Ramos (cell line): Measurements from ENCODE around the gene EEF1A2.

Source experiments
- in situ Hi-C: fragments of 300-500 bp; cut with MboI; formaldehyde crosslinking; loops from one replicate; pipeline ENCODE4 v1.14.3; 2022; ENCODE audit warnings: low sequenced_read_pairs; ENCODE audit not compliant: unreplicated experiment

EEF1A2 gene

DNA sequence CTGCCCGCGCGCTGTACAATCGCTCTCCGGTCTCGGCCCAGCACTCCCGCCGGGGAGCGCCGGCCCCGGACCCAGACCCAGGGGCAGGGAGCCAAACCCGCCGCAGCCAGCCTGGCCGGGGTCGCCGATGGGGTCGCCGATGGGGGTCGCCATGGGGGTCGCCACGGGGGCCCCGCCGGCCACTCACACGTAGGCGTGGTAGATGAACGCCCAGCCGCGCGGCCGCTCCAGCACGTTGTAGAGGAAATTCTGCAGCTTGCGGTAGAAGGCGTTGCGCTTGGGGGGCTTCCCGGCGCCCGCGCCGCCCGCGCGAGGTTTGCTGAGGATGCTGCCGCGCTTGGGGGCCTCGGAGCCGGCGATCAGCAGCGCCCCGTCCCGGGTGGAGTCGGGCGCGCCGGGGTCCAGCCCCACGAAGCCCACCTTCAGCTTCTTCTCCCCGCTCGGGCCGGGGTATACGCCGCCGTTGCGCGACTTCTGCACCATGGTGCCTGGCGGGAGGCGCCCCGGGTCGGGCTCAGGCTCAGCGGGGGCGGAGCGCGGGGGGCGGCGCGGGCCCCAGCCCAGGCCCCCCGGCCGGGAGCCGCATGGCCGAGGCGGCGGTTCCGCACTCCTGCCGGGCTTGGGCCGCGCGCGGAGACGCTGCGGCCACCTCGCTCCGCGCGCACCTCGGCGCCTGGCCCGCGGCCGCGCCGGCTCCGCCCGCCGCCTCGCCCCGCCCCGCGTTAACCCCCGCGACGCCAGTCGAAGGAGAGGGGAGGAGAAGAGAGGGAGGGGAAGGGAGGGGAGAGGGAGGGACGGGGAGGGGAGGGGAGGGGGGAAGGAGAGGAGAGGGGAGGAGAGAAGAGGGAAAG is 26.7 kb downstream of the EEF1A2 start, which contains the start of gene KCNQ2:
KCNQ2 (minus strand) TSS at position 675 of the 851 bp plus-strand sequence; CDS start at position 483, 192 bp downstream.
- in situ Hi-C loops = no loop called here

DNA sequence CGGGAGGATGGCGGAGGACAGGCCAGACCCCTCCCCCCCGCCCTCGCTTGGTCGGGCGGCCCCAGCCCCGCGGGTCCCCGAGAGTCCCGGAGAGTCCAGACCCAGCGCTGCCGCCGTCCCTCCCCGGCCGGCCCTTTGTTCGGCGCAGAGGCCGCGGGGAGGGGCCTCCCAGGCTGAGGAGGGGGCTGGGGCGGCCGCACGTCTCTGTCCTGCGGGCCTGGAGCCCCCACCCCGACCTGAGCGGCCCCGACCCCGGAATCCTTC is 27.2 kb downstream of the EEF1A2 start:
- in situ Hi-C loops = no loop called here

DNA sequence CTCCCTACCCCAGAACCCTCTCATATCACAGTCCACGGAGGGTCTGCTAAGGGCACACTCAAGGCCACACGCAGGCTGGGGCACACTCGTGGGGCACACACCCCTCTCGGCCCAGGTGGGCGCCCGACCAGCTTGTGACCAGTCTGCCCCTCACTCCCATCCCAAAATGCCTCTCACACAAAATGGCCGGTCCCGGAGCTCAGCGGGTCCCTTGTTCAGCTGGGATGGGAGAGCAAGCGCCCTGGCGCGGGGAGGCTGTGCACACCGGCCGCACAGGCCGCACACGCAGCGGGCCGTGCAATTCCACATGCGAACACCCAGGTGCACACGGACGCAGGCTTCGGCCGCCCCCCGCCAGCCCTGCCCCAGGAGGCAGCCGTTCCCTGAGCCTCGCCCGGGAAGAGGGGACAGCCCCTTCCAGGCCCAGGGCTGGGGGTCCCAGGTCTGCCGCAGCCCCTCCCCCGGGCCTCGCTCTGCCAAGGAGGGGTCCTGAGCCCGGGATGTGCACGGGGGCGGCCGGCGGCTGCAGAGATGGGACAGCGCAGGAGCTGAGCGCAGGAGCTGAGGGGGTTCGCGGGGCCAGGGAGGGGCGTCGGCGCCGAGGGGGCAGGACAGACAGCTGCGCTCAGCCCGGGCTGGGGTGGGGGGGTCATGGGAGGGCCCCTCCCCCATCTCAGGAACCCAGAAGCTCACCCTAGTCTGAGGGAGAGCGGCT is 27.7 kb downstream of the EEF1A2 start:
- in situ Hi-C loops = no loop called here

DNA sequence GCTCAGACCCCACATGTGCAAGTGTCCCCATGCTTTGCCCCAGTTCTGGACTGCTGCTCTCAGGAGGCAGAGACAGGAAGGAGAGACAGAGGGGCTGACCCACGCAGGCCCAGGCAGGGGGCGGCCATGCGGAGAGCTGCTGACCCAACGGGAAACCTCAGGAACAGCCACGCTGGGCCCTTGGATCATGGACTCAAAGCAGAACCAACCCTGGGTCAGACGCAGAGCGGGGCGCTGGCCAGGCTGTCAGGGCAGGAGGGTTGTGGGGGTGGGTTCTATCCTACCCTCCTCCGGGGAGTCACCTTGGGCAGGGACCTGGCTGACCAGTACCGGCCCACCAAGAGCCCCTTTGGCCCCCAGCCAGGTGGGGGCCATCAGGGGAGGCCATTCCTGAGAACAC is 28.5 kb downstream of the EEF1A2 start:
- in situ Hi-C loops = no loop called here

DNA sequence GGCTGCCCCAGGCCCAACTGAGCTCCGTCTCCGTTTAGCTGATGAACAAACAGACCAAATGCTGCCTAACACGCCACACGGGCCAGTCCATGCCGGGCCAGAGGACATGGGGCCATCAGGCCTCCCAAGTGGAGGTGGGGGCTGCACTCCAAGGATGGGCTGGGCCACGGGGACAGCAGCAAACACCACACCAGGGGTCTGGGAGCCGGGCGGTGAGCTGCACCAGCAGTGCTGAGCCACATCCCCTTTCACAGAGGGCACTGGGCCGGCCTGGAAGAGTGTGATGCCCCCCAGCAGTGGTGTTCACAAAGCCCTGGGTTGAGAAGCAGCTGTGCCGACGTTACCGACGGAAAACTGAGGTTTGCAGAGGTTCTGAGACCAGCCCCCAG is 29.2 kb downstream of the EEF1A2 start:
- in situ Hi-C loops = no loop called here

DNA sequence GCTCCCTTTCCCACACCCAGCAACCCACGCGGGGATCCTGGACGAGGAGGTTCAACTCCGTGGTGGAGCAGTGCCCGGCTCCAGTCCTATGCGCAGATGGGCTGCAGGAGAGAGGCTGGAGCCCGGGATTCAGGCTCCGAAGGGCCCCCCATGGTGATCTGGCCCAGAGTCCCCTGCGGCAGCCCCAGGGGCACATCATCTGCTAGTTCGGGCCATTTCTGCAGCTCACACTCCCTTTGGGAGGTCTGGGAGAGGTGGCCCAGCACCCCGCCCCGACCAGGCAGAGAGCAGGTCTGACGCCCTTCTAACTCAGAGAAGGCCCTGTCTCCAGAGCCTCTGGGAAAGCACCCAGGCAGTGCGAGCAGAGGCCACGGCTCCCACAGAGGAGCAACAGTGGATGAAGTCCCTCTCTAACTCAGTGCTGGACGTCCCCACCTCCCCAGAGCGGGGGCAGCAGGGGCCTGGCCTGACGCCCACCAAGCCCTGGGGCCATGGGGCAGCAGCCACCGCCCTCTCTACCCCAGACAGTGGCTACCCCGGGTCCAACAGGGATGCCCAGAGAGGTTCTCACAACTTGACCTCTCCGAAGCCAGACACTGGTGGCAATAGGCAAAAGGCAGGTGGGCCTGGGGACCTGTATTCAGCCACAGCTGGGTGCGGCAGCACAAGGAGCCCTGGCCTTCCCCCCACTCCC is 29.7 kb downstream of the EEF1A2 start:
- in situ Hi-C loops = no loop called here

GRCh38 chr20:63468421-63468820 is 30.5 kb downstream of the EEF1A2 start:
- in situ Hi-C loops = no loop called here

GRCh38 chr20:63467294-63468083 is 31.4 kb downstream of the EEF1A2 start:
- in situ Hi-C loops = no loop called here

- in situ Hi-C loops = no loop called here
Measured at GRCh38 chr20:63466861-63467260, 32.0 kb downstream of the EEF1A2 start.

- in situ Hi-C loops = no loop called here
Measured at GRCh38 chr20:63466250-63466825, 32.5 kb downstream of the EEF1A2 start.

- in situ Hi-C loops = no loop called here
Measured at GRCh38 chr20:63465380-63466249, 33.3 kb downstream of the EEF1A2 start.

- in situ Hi-C loops = no loop called here
Measured at GRCh38 chr20:63464289-63464635, 34.6 kb downstream of the EEF1A2 start.

DNA sequence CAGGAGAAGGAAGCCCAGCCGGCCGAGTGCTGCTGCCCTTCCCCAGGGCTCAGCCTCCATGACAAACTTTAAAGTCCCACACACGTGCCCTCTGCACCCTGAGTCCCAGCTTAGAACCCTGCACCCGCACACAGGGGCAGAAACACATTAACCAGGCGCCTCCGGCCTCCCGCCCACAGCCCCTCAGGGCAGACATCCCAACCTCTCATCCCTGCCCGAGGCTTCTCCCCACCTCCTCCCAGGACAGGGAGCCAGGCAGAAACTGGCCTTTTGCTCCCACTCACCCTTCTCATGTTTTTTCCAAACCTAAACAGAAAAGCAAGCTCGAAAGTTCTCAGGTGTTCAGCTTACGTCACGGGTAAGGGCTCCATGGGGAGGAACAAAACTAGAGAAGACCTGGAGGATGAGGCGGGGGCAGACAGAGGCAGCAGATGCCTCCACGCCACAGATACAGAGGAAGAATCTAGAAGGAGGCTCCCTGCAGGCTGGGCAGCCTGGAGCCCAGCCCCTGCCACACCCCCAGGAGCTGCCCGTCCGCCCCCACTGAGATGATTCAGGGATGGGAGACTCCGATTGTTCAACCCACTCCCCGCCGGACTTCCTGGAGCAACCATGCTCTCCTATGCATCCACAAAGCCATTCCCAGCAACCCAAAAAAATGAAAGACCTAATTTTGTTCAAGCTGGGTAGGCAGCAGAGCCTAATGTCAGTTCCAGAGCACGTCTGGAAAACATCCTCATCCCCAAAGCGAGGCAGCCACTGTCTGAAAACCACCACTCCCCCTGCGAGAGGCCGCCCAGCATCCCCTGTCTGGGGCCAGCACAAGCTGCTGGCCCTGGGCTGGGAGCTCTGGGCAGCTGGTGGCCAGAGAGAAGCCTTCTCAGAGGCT is 35.2 kb downstream of the EEF1A2 start:
- in situ Hi-C loops = no loop called here

DNA sequence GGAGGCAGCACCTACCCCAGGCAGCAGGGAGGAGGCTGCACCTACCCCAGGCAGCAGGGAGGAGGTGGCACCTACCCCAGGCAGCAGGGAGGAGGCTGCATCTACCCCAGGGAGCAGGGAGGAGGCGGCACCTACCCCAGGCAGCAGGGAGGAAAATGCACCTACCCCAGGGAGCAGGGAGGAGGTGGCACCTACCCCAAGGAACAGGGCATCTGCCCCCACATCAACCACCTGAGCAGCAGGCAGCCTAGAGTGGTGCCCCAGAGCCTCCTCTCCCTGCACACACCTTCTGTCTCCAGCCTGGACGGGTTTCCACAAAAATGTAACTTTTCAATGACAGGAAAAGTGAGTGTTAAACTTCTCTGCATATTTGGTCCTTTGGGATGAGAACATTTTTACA is 36.6 kb downstream of the EEF1A2 start:
- in situ Hi-C loops = no loop called here

DNA sequence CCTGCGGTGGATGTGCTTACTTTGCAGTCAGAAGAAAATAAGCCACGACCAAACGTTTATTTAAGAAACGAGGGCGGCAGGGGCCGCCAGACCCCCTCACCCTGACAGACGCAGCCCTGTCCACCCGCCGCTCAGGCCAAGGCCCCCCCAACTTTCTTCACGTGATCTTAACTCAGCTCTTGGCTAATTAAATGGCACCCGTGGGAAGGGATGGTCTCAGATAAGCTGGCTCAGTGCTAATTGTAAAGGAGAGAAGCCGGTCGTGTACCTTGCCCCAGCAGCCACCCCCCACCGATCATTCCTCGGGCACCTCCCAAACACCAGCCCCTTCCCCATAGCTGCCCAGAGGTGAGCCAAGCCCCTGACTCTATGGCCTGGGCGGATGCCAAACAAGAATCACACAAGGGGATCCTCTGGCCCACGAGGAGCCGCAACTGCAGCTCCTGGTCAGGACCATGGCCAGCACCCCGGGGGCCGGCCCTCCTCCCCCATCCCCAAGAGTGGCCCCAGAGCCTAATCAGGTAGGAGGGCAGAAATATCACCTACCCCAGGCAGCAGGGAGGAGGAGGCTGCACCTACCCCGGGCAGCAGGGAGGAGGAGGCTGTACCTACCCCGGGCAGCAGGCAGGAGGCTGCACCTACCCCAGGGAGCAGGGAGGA is 37.6 kb downstream of the EEF1A2 start:
- in situ Hi-C loops = no loop called here

DNA sequence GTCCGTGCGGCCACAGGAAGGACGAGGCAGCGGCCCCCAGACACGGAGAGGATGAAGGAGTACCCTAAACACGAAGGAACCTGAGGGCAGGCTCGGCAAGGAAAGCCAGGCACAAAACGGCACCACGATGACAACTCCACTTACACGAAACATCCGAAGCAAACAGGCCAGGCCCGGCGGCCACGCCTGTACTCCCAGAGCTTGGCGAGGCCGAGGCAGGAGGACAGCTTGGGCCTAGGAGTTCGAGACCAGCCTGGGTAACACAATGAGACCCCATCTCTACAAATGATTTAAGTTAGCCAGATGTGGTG is 39.9 kb downstream of the EEF1A2 start:
- in situ Hi-C loops = no loop called here

DNA sequence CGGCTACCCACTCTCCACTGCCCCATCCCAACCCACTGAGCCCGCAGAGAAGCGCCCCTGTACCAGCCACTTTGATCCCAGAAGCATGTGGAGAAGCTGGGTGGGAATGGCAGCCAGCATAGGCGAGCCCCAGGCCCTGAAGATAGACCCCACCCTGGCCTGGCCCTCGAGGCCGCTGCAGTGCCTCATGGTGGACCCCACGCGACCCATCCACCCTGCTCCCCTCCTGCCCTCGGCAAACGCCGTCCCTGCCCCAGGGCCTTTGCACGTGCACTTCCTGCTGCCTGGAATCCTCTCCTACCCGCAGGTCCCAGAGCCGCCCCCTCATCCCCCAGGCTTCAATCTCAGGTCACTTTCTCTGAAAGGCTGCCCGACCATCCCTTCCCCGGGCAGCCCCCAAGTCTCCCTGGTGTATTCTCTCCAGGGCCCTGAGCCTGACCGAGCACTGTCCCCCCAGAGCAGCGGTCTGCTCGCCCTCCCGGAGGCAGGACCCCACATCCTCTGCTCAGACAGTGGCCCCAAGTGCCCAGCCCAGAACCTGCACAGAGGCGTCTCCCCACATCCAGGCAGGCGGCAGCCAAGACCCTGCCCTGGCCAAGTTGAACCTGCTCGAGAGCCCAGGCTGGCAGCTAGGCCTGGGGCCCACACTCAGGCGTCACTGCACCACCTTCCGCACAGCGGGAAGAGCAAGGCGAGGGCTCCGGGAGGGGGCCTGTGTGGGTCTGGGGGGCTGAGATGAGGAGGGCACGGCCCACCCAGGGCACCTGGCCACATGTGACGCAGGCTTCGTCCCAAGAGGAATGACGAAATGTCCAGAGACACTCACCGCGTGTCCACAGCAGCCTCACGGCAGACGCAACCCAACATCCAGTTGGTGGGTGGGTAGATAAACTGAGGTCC is 40.5 kb downstream of the EEF1A2 start:
- in situ Hi-C loops = no loop called here
